ENCODE measurements around the gene HOXA2.

Gene HOXA2

DNA sequence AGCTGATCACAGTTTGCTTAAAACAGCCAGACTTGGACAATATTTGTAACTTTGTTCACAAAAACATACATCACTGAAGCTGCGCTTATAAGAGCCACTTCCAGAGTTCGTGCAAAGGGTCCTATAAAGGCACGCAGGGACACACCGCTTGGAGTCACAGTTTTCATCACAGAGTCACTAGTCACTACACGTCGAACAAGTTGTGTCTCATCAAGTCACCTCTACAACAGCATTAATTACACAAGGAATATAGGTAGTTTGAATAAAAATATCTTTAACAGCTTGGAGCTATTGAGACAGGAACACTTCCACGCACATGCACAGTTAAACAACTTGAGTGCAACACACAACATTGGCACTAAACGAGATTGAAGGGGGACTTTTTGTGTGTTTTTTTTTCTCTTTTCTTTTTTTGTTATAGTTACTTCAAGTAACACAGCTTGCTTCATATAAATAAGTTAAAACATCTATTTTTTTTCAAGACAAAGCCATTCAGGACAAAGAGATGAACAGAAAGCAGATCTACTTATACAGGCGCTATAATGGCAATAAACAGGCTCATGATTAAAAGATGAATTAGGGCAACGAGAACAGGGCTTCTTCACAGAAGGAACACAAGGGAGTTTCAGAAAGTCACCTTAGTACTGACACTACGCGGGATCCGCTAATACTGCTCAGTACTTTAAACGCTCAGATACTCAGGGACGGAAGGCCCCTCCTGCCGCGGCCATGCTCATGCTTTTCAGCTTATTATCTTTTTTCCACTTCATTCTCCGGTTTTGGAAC is 38.8 kb upstream of the HOXA2 start:
- DNase-seq (ENCODE audit: low read depth): no peak

DNA sequence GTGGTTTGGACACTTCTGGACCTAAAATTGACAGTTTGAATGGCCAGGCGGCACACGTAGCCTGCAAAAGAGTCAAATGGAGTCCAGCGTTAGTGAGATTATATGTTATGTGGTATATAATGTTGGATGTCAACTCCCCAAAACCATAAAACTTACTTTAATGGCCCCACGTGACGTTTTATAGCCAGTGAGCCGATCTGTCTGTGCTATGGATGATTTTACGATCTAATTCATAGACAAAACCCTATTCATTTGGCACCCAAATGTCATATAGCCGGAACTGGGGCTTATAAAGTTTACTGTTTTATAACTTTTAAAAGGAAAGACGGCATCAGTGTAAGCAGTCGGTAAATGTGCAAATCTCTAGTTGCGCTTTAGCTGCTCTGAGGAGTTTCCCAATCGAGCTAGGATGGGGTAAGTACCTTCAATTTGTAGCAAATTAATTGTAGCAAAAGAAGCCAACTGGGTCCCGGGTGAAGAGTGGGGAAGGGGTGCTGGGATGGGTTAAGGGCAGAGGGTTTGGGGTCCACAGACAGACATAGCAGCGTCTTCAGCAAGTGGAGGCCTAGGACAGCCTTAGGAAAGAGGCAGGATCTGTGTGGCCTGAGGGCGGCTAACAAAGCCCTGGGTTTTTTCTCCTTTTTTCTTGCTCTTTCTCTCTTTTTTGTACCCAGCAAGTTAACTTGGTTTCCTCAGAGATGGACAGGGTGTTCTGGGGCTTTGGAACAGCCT is 37.8 kb upstream of the HOXA2 start:
- no peak for DNase-seq (ENCODE audit: low read depth)

GRCh38 chr7:27139334-27140125 is 37.0 kb upstream of the HOXA2 start:
- DNase-seq (ENCODE audit: low read depth): no peak

DNA sequence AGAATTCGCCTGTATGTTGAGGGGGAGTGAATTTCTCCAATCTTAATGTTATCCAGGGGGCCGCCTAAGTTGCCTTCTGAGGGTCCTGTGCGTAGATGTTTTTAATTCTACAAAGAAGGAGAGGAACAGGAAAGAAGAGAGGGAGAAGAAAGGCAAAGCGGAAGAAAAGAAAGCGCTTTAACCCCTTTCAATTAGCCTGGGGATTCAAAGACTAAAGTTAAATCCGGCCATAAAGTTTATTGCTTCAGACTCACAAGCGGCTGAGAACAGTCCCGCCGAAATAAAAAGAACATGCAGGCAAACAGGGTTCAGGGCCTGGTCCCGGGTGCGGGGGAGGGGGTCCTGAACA is 36.5 kb upstream of the HOXA2 start:
- no peak for DNase-seq (ENCODE audit: low read depth)

DNA sequence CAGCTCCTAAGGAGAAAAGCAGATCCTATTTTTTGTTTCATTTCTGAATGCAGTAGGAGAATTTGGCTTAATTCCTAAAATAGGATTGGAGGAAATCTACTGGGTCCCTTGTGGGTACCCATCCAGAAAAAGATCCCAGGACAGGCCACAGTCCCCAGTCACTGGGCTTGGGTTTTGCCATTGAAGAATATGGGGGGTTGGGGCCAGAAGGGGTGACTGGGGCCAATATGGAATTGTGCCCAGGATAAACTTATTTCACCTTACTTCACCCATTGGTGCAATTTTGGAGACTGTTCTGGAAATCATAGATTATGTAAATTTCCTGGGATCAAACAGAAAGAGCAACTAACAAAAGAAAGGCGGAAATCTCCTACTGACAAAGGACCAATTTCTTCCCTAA is 36.0 kb upstream of the HOXA2 start:
- DNase-seq (ENCODE audit: low read depth): no peak

DNA sequence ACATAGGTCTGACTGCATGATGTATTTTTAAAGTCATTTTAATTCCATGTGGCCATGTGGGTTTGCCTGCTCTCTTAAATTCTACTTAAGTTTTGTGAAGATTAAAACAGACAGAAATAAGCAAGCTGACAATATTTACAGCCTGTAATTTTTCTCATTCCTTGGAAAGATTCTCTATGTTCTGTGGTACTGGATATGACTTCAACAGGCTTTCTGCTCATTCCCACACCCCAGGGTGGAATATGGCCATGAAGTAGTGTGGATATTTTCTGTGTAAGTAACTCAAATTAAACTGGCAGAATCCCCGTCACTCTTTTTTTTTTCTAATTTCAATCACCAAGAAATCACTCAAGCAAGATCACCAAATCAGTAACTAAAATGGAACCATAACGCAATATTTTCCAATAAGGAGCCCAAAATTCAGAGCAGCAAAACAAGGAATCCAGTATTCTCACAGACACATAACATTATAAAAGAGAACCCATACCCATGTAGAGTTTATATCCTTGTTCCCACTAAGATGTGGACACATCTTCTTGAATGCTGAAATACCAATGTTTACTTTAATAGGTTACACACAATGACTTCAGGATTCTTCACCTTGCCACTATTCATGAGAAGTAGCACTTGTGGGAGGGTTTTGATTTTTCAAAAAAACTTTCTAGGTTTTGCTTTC is 35.3 kb upstream of the HOXA2 start:
- DNase-seq (ENCODE audit: low read depth): no peak

DNA sequence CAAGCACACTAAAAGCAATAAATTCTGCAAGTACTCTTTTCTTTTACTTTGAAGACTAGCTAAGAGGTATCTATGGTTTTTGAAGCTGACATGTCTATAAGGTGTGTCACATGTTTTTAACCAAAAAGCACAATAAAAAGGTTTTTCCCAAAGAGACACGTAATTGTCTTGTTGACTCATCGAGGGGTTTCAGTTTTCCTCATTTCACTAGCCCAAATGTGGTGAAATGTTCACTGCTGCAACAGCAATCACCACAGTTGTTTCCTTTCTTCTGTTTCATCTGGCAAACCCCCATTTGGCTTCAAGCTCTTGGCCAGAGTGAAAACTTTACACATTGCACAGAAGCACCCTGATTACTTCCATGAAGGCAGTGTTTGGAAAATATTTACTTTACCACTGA is 31.9 kb upstream of the HOXA2 start:
- no peak for DNase-seq (ENCODE audit: low read depth)

GRCh38 chr7:27133409-27134231 is 31.1 kb upstream of the HOXA2 start:
- DNase-seq (ENCODE audit: low read depth): no peak

DNA sequence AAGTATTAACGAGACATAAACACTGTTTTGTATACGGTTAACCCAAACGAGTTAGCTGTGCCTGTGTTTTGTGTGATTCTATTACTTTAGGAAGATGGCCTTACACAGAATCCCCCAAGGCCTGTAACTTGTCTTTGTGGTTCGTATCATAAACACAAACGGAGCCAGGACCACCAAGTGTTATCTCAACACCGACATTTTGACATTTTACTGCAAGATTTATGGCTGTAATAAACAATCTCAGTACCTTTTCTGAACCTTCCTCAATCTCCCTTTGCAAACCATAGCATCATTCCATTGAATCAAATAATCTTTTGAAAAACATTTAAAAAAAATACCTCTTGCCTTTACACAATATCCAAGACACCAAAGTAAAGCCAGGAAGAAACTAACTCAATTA is 30.5 kb upstream of the HOXA2 start:
- DNase-seq (ENCODE audit: low read depth): no peak

DNA sequence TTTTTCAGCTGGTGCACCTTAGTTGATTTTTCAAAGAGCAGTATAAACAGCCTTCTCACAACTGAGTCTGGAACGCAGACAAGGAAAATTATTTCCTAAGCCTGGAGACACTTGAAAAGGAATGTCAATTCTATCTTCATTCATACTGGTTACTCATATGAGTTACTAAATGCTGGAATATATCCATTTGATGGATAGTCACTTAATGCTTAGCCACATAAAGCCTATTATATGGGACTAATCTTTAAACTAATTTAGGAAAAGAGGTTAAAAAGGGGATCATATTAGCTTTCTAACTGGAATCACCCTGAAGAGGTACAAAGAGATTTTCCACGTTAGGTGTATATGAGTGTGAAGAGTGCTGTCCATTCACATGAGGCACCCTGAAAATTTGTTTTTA is 29.7 kb upstream of the HOXA2 start:
- DNase-seq (ENCODE audit: low read depth): no peak

- no peak for DNase-seq (ENCODE audit: low read depth)
Observed at GRCh38 chr7:27131390-27131819, 28.9 kb upstream of the HOXA2 start.

GRCh38 chr7:27130540-27131389 is 28.3 kb upstream of the HOXA2 start, which contains the start of gene HOXA4:
TSS of gene HOXA4 (minus strand) at chr7:27130757. CDS start at chr7:27130733, 24 bp downstream.
- no peak for DNase-seq (ENCODE audit: low read depth)

- DNase-seq (ENCODE audit: low read depth): no peak
Observed at GRCh38 chr7:27129729-27130539, 27.5 kb upstream of the HOXA2 start.

- no peak for DNase-seq (ENCODE audit: low read depth)
Observed at GRCh38 chr7:27128776-27129728, 26.6 kb upstream of the HOXA2 start.

GRCh38 chr7:27128034-27128433 is 25.6 kb upstream of the HOXA2 start:
- no peak for DNase-seq (ENCODE audit: low read depth)

DNA sequence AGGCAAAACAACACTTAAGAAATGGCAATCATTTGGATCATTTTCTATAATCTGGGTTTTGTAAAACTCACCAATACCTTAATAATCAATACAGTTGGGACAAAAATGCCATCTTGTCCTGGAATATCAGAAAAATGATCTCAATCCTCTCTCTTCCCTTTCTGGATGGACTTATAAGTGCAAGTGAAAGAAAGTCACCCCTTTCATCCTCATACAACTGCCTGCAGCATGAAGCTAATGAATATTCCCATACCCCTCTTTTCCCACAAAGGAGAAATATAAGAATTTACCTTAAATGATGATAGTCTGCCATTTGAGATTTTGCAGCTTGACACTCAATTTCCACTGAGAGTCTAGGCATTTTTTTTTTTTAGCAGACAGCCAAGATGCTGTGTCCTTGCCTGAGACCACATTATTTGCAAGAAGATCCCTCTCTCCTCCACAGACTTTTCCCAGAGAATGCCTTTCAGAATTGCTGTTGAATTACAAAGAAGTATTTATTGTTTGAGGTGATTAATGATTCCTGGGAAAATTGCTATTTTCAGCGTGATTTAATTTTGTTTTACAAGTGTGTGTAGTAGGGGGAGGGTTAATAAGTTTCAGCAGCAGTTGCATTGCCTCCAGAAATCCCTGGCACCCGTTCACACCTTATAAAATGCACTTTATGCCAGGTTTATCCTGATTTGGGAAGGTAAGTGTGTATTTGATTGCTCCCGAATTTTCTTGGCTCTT is 24.3 kb upstream of the HOXA2 start:
- no peak for DNase-seq (ENCODE audit: low read depth)

DNA sequence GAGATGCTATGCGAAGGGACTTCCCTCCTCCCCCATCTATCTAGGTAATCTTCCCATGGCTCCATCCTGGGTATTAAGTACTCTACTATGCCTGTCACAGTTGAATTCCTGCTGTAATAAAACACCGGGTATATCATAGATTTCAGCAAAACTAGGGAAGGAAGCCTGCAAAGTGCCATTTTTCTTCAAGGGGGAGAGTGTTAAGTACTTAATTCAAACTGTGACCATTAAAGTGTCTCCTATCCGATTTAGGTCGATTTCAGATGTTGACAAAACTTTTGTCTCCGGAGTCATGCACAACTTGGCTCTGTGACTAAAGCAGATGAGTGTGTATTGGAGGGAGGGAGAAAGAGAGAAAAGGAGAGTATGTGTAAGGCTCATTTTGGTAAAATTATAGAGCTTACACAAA is 23.5 kb upstream of the HOXA2 start:
- no peak for DNase-seq (ENCODE audit: low read depth)

Measured in stimulated activated CD8-positive, alpha-beta memory T cell treated with anti-CD3 and anti-CD28 coated beads, Interleukin-15, amount 100 ng/mL, for 1 hour (primary cell).